Kidney epithelial cell (primary cell): ENCODE data around the gene CPSF4. TPM values are rescaled to one million over a fixed set of nuclear protein-coding genes. Genes with fewer than 3 reads are reported as not detected.
A peak's percentile ranks its signal among the peaks of the same experiment; 100 is the strongest.

Experiments
- DNase-seq: peaks from one replicate; pipeline ENCODE4 v3.0.0-alpha.2; 2010; ENCODE audit warnings: low read depth
- H3K27me3 ChIP-seq: 2 replicates; pipeline ENCODE4 v1.6.0; 2011; ENCODE audit warnings: low read length; ENCODE audit not compliant: control insufficient read depth, insufficient read depth
- H3K36me3 ChIP-seq: 2 replicates; pipeline ENCODE4 v1.5.1; 2011; ENCODE audit warnings: low read length; ENCODE audit not compliant: control insufficient read depth, insufficient read depth
- H3K4me3 ChIP-seq: 2 replicates; pipeline ENCODE4 v1.5.1; 2011; ENCODE audit warnings: low read depth, mild to moderate bottlenecking, control low read depth, low read length
- total RNA-seq: library from RNA; depleted of rRNA; stranded (reverse); fragments of >200 nt; gene quantifications from 2 replicates; pipeline ENCODE4 v1.2.3, GENCODE V29; 2015
- TF ChIP-seq, protein P1 (sequence below): IDR thresholded peaks from 2 replicates; pipeline ENCODE4 v1.5.1; 2011; ENCODE audit warnings: mild to moderate bottlenecking, moderate library complexity, low read length, control low read depth, inconsistent platforms; ENCODE audit not compliant: insufficient read depth, poor library complexity, severe bottlenecking

Gene CPSF4
- total RNA-seq, 1 donor from 2014 or later = 31.7 TPM

- TF ChIP-seq, protein P1, sequence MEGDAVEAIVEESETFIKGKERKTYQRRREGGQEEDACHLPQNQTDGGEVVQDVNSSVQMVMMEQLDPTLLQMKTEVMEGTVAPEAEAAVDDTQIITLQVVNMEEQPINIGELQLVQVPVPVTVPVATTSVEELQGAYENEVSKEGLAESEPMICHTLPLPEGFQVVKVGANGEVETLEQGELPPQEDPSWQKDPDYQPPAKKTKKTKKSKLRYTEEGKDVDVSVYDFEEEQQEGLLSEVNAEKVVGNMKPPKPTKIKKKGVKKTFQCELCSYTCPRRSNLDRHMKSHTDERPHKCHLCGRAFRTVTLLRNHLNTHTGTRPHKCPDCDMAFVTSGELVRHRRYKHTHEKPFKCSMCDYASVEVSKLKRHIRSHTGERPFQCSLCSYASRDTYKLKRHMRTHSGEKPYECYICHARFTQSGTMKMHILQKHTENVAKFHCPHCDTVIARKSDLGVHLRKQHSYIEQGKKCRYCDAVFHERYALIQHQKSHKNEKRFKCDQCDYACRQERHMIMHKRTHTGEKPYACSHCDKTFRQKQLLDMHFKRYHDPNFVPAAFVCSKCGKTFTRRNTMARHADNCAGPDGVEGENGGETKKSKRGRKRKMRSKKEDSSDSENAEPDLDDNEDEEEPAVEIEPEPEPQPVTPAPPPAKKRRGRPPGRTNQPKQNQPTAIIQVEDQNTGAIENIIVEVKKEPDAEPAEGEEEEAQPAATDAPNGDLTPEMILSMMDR = no peak
- DNase-seq = no peak
- Histone ChIP-seq H3K36me3 (peaks cover 3% of the 10 kb centered on the region), H3K27me3 (no peaks in the 10 kb centered on the region), H3K4me3 (no peak overlapping the region)
Measured at GRCh38 chr7:99406557-99406956, 32.2 kb upstream of the CPSF4 start.

GRCh38 chr7:99407872-99408378 is 30.8 kb upstream of the CPSF4 start:
- DNase-seq = no peak
- peaks cover 2% of the 10 kb centered on the region for H3K36me3 ChIP-seq
- no peaks in the 10 kb centered on the region for H3K27me3 ChIP-seq
- TF ChIP-seq, protein P1 = no peak
- peak overlapping the region; percentile 99 for H3K4me3 ChIP-seq

DNA sequence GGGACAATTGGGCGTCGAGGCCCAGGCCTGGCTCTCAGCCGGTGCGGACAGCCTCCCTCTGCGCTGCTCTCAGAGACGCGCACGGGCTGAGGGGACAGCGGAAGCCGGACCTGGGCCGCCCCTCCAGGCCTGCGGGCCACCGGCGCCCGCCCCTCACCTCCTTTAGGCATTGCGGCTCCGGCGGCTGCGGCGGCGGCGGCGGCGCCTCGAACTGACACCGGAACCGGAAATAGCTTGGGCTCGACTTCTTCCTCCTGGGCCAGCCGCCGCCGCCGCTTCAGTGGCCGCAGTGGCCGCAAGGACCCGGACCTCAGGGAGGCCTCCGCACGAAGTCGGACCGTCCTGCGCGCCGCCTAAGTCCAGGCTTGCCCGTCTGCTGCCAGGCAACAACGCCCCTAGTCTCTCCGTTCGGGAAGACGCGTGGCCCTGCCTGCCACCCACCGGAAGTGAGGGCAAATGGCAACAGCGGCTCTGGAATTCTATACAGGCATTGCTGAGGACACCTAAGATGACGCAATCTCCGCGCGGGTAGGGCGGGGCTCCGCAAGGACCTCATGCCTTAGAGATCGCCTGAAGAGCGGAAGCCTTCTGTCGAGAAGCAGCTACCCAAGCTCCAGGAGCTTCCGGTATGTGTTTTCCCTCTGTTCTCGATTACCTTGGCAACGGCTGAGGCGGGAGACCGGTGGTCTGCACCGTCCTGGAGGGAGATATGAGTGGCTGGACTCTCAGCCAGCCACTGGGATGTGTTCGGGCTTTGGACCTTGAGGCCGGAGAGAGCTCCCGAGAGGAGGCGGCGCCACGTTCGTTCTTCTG is 30.2 kb upstream of the CPSF4 start, which contains the start of the genes BUD31 and PDAP1:
Gene BUD31, plus strand, starts transcription at position 591 of the 813 bp plus-strand sequence. CDS start 2,124 bp downstream, outside the sequence.
Gene PDAP1, minus strand, starts transcription at position 219 of the 813 bp plus-strand sequence. Its CDS starts 49 bp downstream, at position 170.
- peak; percentile 81 for DNase-seq
- Histone ChIP-seq H3K4me3 (peak within 1 kb of the TSS; percentile 99), H3K36me3 (peaks cover 3% of the 10 kb centered on the region), H3K27me3 (no peaks in the 10 kb centered on the region)
- TF ChIP-seq, protein P1 = no peak

DNA sequence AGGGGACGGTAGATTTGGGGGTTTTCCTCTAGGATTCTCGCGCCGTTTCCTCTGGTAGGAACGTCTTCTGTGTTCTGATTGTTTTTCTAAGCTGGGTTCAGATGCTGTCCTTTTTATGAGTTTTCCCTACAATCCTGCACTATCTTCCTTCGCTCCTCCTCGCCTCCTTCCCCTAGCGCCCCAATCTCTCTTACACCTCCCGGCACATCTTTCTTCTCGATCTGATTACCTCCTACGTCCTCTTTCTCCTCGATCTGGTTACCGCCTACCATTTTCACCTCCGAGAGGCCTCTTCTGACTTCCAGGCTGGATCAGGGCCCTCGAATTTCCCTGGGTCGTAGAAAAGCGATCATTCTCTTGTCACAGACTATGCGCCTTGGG is 29.6 kb upstream of the CPSF4 start:
- DNase-seq = no peak
- TF ChIP-seq, protein P1 = no peak
- Histone ChIP-seq H3K4me3 (peak overlapping the region; percentile 99), H3K27me3 (no peaks in the 10 kb centered on the region), H3K36me3 (peaks cover 3% of the 10 kb centered on the region)

GRCh38 chr7:99409806-99410205 is 28.9 kb upstream of the CPSF4 start:
- no peak for DNase-seq
- TF ChIP-seq, protein P1 = no peak
- Histone ChIP-seq H3K4me3 (peak overlapping the region; percentile 99), H3K27me3 (no peaks in the 10 kb centered on the region), H3K36me3 (peaks cover 3% of the 10 kb centered on the region)

GRCh38 chr7:99410635-99411034 is 28.1 kb upstream of the CPSF4 start:
- Histone ChIP-seq H3K36me3 (peaks cover 3% of the 10 kb centered on the region), H3K4me3 (no peak overlapping the region), H3K27me3 (no peaks in the 10 kb centered on the region)
- no peak for DNase-seq
- TF ChIP-seq, protein P1 = no peak
